CD4-positive, alpha-beta memory T cell (primary cell): ENCODE results near the gene YARS1. TPM values are rescaled to one million over a fixed set of nuclear protein-coding genes. Genes with fewer than 3 reads are reported as not detected.

Experiments
- CTCF ChIA-PET: fragments of 350-600 bp; sonication (Branson Sonifier 250); formaldehyde crosslinking; loops from one replicate; lab custom pipeline; 2021; ENCODE audit warnings: inconsistent platforms; ENCODE audit not compliant: partially characterized antibody; lab: Charles Lee
- POLR2A ChIA-PET: fragments of 350-600 bp; sonication (Branson Sonifier 250); formaldehyde crosslinking; loops from one replicate; lab custom pipeline; 2021; ENCODE audit not compliant: partially characterized antibody; lab: Charles Lee
- DNase-seq, 5 donors: peaks; one replicate each; pipeline versions ENCODE4 v3.0.0 to v3.0.0-alpha.2; 2020 to 2022; ENCODE audit warnings: mixed read lengths in 1 of 5
- H3K27ac ChIP-seq: one replicate; pipeline ENCODE4 v1.7.0; 2013; ENCODE audit warnings: low read depth, low read length
- H3K27me3 ChIP-seq: 2 replicates; pipeline ENCODE4 v1.7.0; 2013; ENCODE audit warnings: mild to moderate bottlenecking, low read length, moderate library complexity; ENCODE audit not compliant: insufficient read depth
- H3K36me3 ChIP-seq: 2 replicates; pipeline ENCODE4 v1.7.0; 2013; ENCODE audit warnings: mild to moderate bottlenecking, low read length, moderate library complexity; ENCODE audit not compliant: insufficient read depth
- H3K4me1 ChIP-seq: 2 replicates; pipeline ENCODE4 v1.7.0; 2013; ENCODE audit warnings: mild to moderate bottlenecking, low read length, moderate library complexity; ENCODE audit not compliant: insufficient read depth
- H3K4me3 ChIP-seq, 2 donors: one replicate each; pipeline ENCODE4 v1.7.0; 2013; ENCODE audit warnings: low read length in 2 of 2, mild to moderate bottlenecking in 1 of 2
- H3K9me3 ChIP-seq, 2 donors: one replicate each; pipeline ENCODE4 v1.7.0; 2013; ENCODE audit warnings: low read length in 2 of 2, control low read depth in 1 of 2; ENCODE audit not compliant: control insufficient read depth in 1 of 2
- H3K27ac Mint-ChIP-seq, 7 donors: one replicate each; pipeline ENCODE4 v1.8.0; 2020 to 2021; ENCODE audit warnings: mixed read lengths in 7 of 7, mild to moderate bottlenecking in 6 of 7, inconsistent platforms in 3 of 7, moderate library complexity in 3 of 7
- H3K27me3 Mint-ChIP-seq, 2 donors: one replicate each; pipeline ENCODE4 v1.8.0; 2020 to 2021; ENCODE audit warnings: mixed read lengths in 2 of 2
- H3K36me3 Mint-ChIP-seq, 2 donors: one replicate each; pipeline ENCODE4 v1.8.0; 2020 to 2021; ENCODE audit warnings: mixed read lengths in 2 of 2, inconsistent platforms in 1 of 2, mild to moderate bottlenecking in 1 of 2
- H3K4me1 Mint-ChIP-seq, 4 donors: one replicate each; pipeline ENCODE4 v1.8.0; 2020 to 2021; ENCODE audit warnings: mixed read lengths in 4 of 4, mild to moderate bottlenecking in 1 of 4
- H3K4me3 Mint-ChIP-seq, 8 donors: one replicate each; pipeline ENCODE4 v1.8.0; 2020 to 2021; ENCODE audit warnings: mixed read lengths in 8 of 8, mild to moderate bottlenecking in 7 of 8, moderate library complexity in 6 of 8, inconsistent platforms in 3 of 8
- H3K9me3 Mint-ChIP-seq, 8 donors: one replicate each; pipeline ENCODE4 v1.8.0; 2020 to 2021; ENCODE audit warnings: mixed read lengths in 8 of 8, mild to moderate bottlenecking in 5 of 8, inconsistent platforms in 3 of 8, moderate library complexity in 1 of 8
- intact Hi-C: fragments of 100-400 bp; cut with micrococcal nuclease; formaldehyde crosslinking; loops from one replicate; pipeline ENCODE4 v1.15.1; 2023
- polyA plus RNA-seq, 2 donors: library from polyadenylated mRNA; unstranded; fragments of 300-500 nt; fragmentation: Illumina TruSeq; gene quantifications; one replicate each; pipeline ENCODE4 v1.2.3, GENCODE V29; 2021
- total RNA-seq, 2 experiments: library from RNA; stranded (reverse); gene quantifications; one replicate each; pipeline ENCODE4 v1.2.3, GENCODE V29; 2021

YARS1 gene
- total and polyA plus RNA-seq, 4 experiments from 2014 or later, result 46.6 to 114 (median 89.8) TPM

DNA sequence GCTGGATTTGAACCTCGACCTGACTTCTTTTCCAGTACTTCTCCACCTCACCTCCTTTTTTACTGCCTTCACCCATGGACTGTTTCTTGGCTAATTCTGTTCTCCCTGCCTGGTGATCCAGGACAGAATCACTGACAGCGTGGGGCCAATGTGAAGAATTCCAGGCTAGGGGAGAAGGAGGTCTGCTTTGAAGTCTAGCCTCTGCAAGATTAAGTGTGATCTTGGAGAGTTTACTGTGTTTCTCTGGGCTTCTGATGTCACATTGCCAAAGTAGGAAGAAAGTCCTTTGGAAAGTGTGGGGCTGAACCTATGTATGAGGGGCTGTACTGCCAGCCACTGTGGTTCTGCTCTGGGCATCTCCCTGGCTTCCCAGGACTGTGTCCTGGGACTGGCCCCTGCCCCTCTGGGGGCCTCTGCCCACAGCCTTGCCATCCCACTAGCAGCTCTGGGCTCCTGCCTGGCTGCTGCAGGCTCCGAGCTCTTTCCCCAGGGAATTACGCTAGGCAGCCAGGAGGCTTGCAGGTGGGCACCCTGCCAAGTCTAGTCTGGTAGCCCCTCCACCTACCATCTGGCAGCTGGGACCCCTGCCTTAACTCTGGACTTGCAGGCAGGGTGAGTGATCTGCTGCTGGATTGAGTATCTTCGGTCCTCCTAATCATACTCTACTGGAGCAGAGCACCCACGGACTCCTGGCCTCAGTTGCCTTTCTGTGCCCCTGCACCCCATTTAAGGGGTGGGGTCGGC lies 52.2 kb downstream of the YARS1 start:
- no peaks in the 10 kb centered on the region for H3K9me3 ChIP-seq
- Mint-ChIP-seq H3K36me3 (no peaks in the 10 kb centered on the region), H3K9me3 (no peaks in the 10 kb centered on the region), H3K27ac (no peak overlapping the region), H3K27me3 (no peaks in the 10 kb centered on the region), H3K4me3 (no peak overlapping the region), H3K4me1 (peaks cover 1 to 12% (median 3%) of the 10 kb centered on the region in 4 donors)
- ChIA-PET POLR2A (no interaction called here), CTCF (interaction anchor here (1.2 kb wide), 1 partner anchor 52 kb away, joined by 4 read pairs; no protein-coding TSS in a partner anchor)
- H3K36me3 ChIP-seq, result no peaks in the 10 kb centered on the region
- H3K27me3 ChIP-seq, result no peaks in the 10 kb centered on the region
- no peak overlapping the region for H3K4me3 ChIP-seq
- intact Hi-C loops, result no loop called here
- H3K27ac ChIP-seq, result no peak overlapping the region
- DNase-seq, result no peak
- peaks cover 4% of the 10 kb centered on the region for H3K4me1 ChIP-seq

DNA sequence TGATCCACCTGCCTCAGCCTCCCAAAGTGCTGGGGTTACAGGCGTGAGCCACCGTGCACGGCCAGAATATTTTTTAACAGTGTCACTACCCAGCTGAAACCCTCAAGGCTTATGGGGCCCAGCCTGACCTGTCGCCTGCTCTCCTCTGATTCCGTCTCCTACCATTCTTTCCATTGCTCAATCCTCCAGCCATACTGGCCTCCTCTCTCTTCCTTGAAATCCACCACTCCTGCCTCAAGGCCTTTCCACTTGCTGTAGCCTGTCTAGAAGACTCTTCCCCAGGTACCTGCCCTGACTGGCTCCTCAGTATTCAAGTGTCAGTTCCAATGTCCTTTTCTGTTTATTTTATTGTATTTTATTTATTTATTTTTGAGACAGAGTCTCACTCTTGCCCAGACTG lies 53.9 kb downstream of the YARS1 start:
- intact Hi-C loops, result no loop called here
- POLR2A ChIA-PET, result no interaction called here
- H3K4me1 Mint-ChIP-seq, result peaks cover 7 to 20% (median 10%) of the 10 kb centered on the region in 4 donors
- H3K27me3 ChIP-seq, result no peaks in the 10 kb centered on the region
- H3K9me3 ChIP-seq, result no peaks in the 10 kb centered on the region
- H3K36me3 ChIP-seq, result no peaks in the 10 kb centered on the region
- no peak overlapping the region for H3K4me3 ChIP-seq
- no peaks in the 10 kb centered on the region for H3K27me3 Mint-ChIP-seq
- no peak overlapping the region for H3K27ac ChIP-seq
- H3K4me1 ChIP-seq, result peaks cover 8% of the 10 kb centered on the region
- no peaks in the 10 kb centered on the region for H3K36me3 Mint-ChIP-seq
- CTCF ChIA-PET, result interaction anchor here (0.6 to 3.2 kb wide), 3 partner anchors 11 to 51 kb away, joined by 3 to 20 read pairs (median 10); no protein-coding TSS in a partner anchor
- no peak for DNase-seq
- H3K9me3 Mint-ChIP-seq, result no peaks in the 10 kb centered on the region
- peak overlapping the region in 1 of 7 donors; percentile 75 for H3K27ac Mint-ChIP-seq
- no peak overlapping the region for H3K4me3 Mint-ChIP-seq

DNA sequence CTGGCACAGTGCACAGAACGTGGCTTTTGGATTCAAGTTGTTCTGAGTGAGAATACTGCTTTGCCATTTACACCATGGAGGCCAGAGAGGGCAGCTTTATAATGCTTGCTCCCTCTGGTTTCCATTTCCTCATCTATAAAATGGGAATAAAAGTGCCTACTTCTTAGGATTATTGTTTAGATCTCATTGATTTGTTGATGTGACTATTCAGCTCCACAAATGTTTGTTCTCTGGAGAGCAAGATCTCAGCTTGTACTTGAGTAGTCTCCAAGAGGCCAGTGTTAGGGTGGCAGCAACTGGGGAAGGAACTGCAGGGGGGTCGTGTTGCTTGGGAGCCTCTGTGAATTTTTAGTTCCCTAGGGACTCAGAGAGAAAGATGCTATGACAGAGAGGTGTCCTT lies 55.2 kb downstream of the YARS1 start:
- H3K27ac Mint-ChIP-seq, result peak overlapping the region in 2 of 7 donors; percentile 11 to 74
- Histone ChIP-seq H3K4me1 (peaks cover 8% of the 10 kb centered on the region), H3K27ac (no peak overlapping the region), H3K27me3 (no peaks in the 10 kb centered on the region), H3K9me3 (no peaks in the 10 kb centered on the region), H3K4me3 (no peak overlapping the region), H3K36me3 (no peaks in the 10 kb centered on the region)
- intact Hi-C loops, result no loop called here
- no peaks in the 10 kb centered on the region for H3K36me3 Mint-ChIP-seq
- ChIA-PET POLR2A (interaction anchor here (0.7 kb wide), 1 partner anchor 111 kb away, joined by 3 read pairs; the partner anchor contains the start of gene RBBP4), CTCF (interaction anchor here (1.1 to 3.2 kb wide), 3 partner anchors 12 to 49 kb away, joined by 4 to 20 read pairs (median 10); no protein-coding TSS in a partner anchor)
- no peak for DNase-seq
- no peaks in the 10 kb centered on the region for H3K9me3 Mint-ChIP-seq
- H3K4me3 Mint-ChIP-seq, result peak overlapping the region in 1 of 8 donors; percentile 8
- H3K4me1 Mint-ChIP-seq, result peaks cover 9 to 20% (median 15%) of the 10 kb centered on the region in 4 donors
- H3K27me3 Mint-ChIP-seq, result no peaks in the 10 kb centered on the region

DNA sequence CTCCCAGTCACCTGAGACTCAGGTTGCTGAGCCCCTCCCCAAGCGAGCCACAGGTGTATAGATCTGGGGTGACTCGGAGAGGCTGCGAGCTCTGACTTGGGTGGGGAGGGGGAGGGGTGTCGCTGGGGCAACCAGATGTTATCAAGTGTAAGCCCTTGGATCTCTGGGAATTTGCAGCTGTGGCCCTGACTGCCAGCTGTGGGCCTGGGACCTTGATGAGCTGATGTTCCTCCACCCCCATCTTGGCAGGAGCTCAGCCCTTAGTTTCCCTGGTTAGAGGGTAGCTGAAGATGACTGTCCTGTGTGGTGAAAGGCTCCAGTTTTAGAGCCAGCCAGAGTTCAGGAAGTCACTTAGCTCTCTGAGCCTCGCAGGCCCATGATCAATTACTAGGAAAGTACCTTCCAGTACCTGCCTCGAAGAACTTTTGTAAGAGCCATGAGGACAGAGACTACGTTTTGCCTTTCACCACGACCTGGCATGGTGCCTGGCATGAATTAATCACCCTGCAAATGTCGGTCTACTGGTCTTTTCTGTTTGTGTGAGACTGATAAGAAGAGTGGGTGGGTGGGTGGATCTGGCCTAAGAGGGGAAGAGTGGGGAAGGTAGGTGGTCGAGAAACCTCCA lies 55.8 kb downstream of the YARS1 start:
- Histone ChIP-seq H3K4me1 (peaks cover 8% of the 10 kb centered on the region), H3K9me3 (no peaks in the 10 kb centered on the region), H3K27ac (no peak overlapping the region), H3K27me3 (no peaks in the 10 kb centered on the region), H3K4me3 (no peak overlapping the region), H3K36me3 (no peaks in the 10 kb centered on the region)
- H3K27ac Mint-ChIP-seq, result peak overlapping the region in 4 of 7 donors; percentile 11 to 74 (median 38)
- ChIA-PET CTCF (interaction anchor here (1.1 to 3.2 kb wide), 3 partner anchors 13 to 49 kb away, joined by 4 to 20 read pairs (median 10); no protein-coding TSS in a partner anchor), POLR2A (no interaction called here)
- no peaks in the 10 kb centered on the region for H3K9me3 Mint-ChIP-seq
- H3K27me3 Mint-ChIP-seq, result no peaks in the 10 kb centered on the region
- intact Hi-C loops, result no loop called here
- peaks cover 9 to 22% (median 15%) of the 10 kb centered on the region in 4 donors for H3K4me1 Mint-ChIP-seq
- DNase-seq, result no peak
- no peak overlapping the region for H3K4me3 Mint-ChIP-seq
- no peaks in the 10 kb centered on the region for H3K36me3 Mint-ChIP-seq

DNA sequence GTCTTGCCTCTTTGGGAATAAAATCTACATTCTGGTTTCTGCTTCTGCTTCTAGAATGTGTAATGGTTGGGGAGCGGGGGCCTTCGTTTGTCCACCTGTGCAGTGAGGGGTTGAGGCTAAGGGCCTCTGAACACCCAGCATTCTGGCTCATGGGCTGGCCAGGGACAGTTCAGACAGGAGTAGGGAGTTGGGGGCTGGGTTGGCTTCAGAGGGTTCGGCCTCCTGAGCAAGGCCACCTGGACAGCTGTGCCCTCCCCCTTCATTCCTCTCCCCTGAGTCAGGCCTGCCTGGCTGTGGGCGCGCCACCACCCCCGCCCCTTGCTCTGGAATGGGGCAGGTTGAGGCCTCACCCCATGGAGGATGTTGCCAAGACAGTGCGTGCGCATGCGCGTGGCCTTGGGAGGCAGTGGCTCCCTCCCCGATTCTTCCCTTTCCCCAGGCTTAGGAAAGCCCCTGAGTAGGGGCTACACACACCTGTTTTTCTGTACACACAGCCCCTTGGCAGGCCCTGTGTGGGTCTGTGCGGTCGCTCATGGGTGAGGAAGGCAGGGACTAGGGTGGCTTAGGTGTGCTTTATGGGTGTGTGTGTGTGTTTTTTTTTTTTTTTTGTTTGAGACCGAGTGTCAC lies 57.0 kb downstream of the YARS1 start:
- intact Hi-C loops, result no loop called here
- H3K27me3 Mint-ChIP-seq, result no peaks in the 10 kb centered on the region
- no peaks in the 10 kb centered on the region for H3K9me3 Mint-ChIP-seq
- no peak overlapping the region for H3K27ac ChIP-seq
- H3K4me3 Mint-ChIP-seq, result no peak overlapping the region
- no peaks in the 10 kb centered on the region for H3K9me3 ChIP-seq
- ChIA-PET POLR2A (no interaction called here), CTCF (no interaction called here)
- peaks cover 11% of the 10 kb centered on the region for H3K4me1 ChIP-seq
- DNase-seq, result no peak
- H3K27me3 ChIP-seq, result no peaks in the 10 kb centered on the region
- H3K4me3 ChIP-seq, result no peak overlapping the region
- H3K4me1 Mint-ChIP-seq, result peaks cover 9 to 27% (median 17%) of the 10 kb centered on the region in 4 donors
- peak overlapping the region in 6 of 7 donors; percentile 18 to 84 (median 55) for H3K27ac Mint-ChIP-seq
- no peaks in the 10 kb centered on the region for H3K36me3 Mint-ChIP-seq
- H3K36me3 ChIP-seq, result no peaks in the 10 kb centered on the region

DNA sequence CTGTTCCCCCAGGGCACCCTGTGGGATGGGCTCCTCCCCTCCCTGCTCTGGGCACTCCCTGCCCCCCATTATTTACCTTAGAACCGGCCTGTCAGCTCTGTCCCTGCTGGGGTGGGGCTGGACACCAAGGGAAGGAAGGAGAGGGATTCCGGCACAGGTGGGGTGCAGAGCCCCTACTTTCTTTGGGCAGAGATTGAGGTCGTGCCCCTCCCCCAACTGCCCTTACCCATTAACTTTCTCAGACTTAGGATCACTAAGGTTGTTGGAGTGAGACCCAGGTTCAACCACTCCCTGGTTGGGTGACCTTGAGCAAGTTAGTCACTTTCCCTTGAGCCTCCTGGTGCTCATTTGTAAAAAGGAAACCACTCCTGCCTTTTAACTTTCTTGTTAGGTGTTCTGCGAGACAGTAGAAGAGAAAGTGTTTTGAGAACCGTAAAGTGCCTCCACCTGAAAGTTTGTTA lies 57.6 kb downstream of the YARS1 start:
- Histone ChIP-seq H3K27me3 (no peaks in the 10 kb centered on the region), H3K27ac (no peak overlapping the region), H3K36me3 (no peaks in the 10 kb centered on the region), H3K4me3 (no peak overlapping the region), H3K9me3 (no peaks in the 10 kb centered on the region), H3K4me1 (peaks cover 13% of the 10 kb centered on the region)
- H3K9me3 Mint-ChIP-seq, result no peaks in the 10 kb centered on the region
- no peaks in the 10 kb centered on the region for H3K27me3 Mint-ChIP-seq
- POLR2A ChIA-PET, result no interaction called here
- intact Hi-C loops, result no loop called here
- H3K4me1 Mint-ChIP-seq, result peaks cover 10 to 28% (median 17%) of the 10 kb centered on the region in 4 donors
- peak overlapping the region in 5 of 7 donors; percentile 18 to 84 (median 61) for H3K27ac Mint-ChIP-seq
- CTCF ChIA-PET, result interaction anchor here (1.0 kb wide), 1 partner anchor 10 kb away, joined by 3 read pairs; no protein-coding TSS in a partner anchor
- no peak overlapping the region for H3K4me3 Mint-ChIP-seq
- DNase-seq, result no peak
- no peaks in the 10 kb centered on the region for H3K36me3 Mint-ChIP-seq
